ENCODE measurements around the gene CRYBG2. TPM values are rescaled to one million over a fixed set of nuclear protein-coding genes. Genes with fewer than 3 reads are reported as not detected.

The CRYBG2 gene
- total and polyA plus RNA-seq, 2 of the 8 experiments (the other 6 are each of a cell fraction or from before 2014, with no cell fraction given): 14.2 to 17.0 TPM

DNA sequence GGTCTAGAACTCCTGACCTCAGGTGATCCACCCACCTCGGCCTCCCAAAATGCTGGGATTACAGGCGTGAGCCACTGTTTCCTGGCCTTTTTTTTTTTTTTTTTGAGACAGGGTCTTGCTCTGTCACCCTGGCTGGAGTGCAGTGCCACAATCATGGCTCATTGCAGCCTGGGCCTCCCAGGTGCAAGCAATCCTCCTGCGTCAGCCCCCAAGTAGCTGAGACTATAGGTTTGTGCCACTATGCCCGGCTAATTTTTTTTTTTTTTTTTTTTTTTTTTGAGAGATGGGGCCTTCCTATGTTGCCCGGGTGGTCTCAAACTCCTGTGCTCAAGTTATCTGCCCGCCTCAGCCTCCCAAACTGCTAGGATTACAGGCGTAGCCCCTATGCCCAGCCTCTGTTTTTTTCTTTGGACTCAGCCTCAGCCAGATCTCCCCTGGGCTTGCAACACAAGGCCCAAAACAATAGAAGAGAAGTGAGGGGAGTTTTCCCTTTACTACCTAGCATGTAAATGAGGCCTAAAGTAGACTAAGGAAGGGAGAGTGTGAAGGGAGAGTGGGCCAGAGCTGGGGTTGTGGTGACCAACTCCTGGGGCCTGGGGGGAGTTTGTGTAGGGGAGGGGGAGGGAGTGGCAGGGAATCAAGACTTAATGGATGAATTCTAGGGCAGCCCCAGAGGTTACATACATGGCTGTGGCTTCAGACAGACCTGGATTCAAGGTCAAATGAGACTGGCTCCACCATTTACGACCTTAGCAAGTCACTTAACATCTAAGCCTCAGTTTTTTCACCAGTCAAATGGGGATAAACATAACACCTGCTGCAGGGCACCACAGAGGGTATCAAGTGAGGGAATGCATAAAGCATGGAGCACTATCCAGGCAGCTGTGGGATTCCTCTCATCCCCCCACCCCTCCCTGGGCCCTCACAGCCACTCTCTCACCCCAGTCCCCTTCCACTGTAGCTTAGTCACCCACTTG, 37.8 kb downstream of the CRYBG2 start:
- no peak for FAIRE-seq
- ChIA-PET CTCF (ENCODE audit: partially characterized antibody) (interaction anchor here (1.1 to 57.0 kb wide), 5 partner anchors 15 to 80 kb away, joined by 3 to 1530 read pairs (median 4); partner anchors contain the start of genes SH3BGRL3 and UBXN11), POLR2A (ENCODE audit: partially characterized antibody) (interaction anchor here (0.7 to 3.9 kb wide), 9 partner anchors 9 to 100 kb away, joined by 3 to 29 read pairs (median 9); partner anchors contain the start of genes LIN28A and UBXN11)
- Histone ChIP-seq H2BK20ac (ENCODE audit: low read length) (no peak overlapping the region), H2BK120ac (replicated peaks; ENCODE audit: low read depth, low read length) (no peak overlapping the region), H3K18ac (ENCODE audit: extremely low read depth, low read length) (no peak overlapping the region; the same call in 1 of the 2 replicates), H3K36me3 (ENCODE audit: control insufficient read depth in 2 of 4, insufficient read depth in 4 of 4, low read length in 3 of 4) (no peaks in the 10 kb centered on the region), H3K4me1 (replicated peaks in 1 of 4; ENCODE audit: control insufficient read depth in 3 of 4, insufficient read depth in 4 of 4, low read length in 3 of 4) (peaks cover 4 to 16% (median 8%) of the 10 kb centered on the region in 4 experiments), H2AFZ (ENCODE audit: low read length) (no peak overlapping the region), H3K4ac (replicated peaks; ENCODE audit: insufficient read length, low read depth, low read length) (no peak overlapping the region), H4K20me1 (replicated peaks in 1 of 2; ENCODE audit: control insufficient read depth in 1 of 2, insufficient read depth in 2 of 2, low read length in 2 of 2) (no peaks in the 10 kb centered on the region), H3K4me2 (ENCODE audit: insufficient read depth in 1 of 2, low read depth in 2 of 2, low read length in 2 of 2) (no peak overlapping the region), H3K9me3 (ENCODE audit: insufficient read depth in 2 of 2, low read depth in 1 of 2, low read length in 1 of 2) (no peaks in the 10 kb centered on the region), H2BK5ac (ENCODE audit: low read depth, low read length) (no peak overlapping the region), H2BK12ac (ENCODE audit: low read depth, low read length) (no peak overlapping the region), H4K8ac (ENCODE audit: extremely low read depth, insufficient read depth, low read length) (no peak overlapping the region), H2AK5ac (ENCODE audit: low read depth, low read length) (no peak overlapping the region), H3K79me1 (ENCODE audit: low read depth, low read length) (no peaks in the 10 kb centered on the region), H3K23me2 (ENCODE audit: low read depth, low read length) (no peaks in the 10 kb centered on the region), H3K14ac (ENCODE audit: insufficient read length) (no peak overlapping the region), H3K79me2 (ENCODE audit: control insufficient read depth in 1 of 2, insufficient read depth in 2 of 2, low read length in 2 of 2) (no peaks in the 10 kb centered on the region), H3K9ac (replicated peaks in 1 of 4; ENCODE audit: extremely low read depth in 1 of 4, low read depth in 3 of 4, low read length in 3 of 4) (no peak overlapping the region), H4K91ac (replicated peaks; ENCODE audit: insufficient read length, low read length) (no peak overlapping the region), H3K56ac (replicated peaks; ENCODE audit: insufficient read length, low read depth, low read length) (no peak overlapping the region), H3K4me3 (ENCODE audit: extremely low read depth in 1 of 4, insufficient read depth in 2 of 4, low read depth in 3 of 4, low read length in 4 of 4) (no peak overlapping the region), H3K27ac (ENCODE audit: low read depth, low read length) (no peak overlapping the region), H2BK15ac (ENCODE audit: low read length) (no peak overlapping the region), H4K5ac (ENCODE audit: insufficient read length, low read depth, low read length) (no peak overlapping the region), H3K27me3 (replicated peaks in 1 of 4; ENCODE audit: control insufficient read depth in 3 of 4, extremely low read depth in 1 of 4, insufficient read depth in 3 of 4, low read length in 3 of 4) (no peaks in the 10 kb centered on the region), H3K23ac (ENCODE audit: insufficient read length) (no peak overlapping the region)
- no peak for DNase-seq (ENCODE audit: low read depth in 1 of 2, low spot score in 2 of 2)
- TF ChIP-seq EZH2 (IDR thresholded peaks at IDR 0.05; ENCODE audit: low read depth, low read length, severe bottlenecking) (no peak), PHF8 (conservative IDR thresholded peaks at IDR 0.05; ENCODE audit: low read depth, low read length) (no peak), KDM5A (IDR thresholded peaks at IDR 0.05; ENCODE audit: low read length) (no peak), KDM1A (IDR thresholded peaks at IDR 0.05; ENCODE audit: borderline replicate concordance, low read length) (peak; percentile 76), YY1 (IDR thresholded peaks at IDR 0.05; ENCODE audit: low read depth, low read length) (no peak), CEBPB (IDR thresholded peaks at IDR 0.05; ENCODE audit: low read depth, low read length) (peak; percentile 4; the same call in 1 of the 2 replicates), BCL11A (IDR thresholded peaks at IDR 0.05; ENCODE audit: low read depth in 2 of 2, low read length in 2 of 2) (no peak)
- TF ChIP-seq, protein P1, sequence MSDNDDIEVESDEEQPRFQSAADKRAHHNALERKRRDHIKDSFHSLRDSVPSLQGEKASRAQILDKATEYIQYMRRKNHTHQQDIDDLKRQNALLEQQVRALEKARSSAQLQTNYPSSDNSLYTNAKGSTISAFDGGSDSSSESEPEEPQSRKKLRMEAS (IDR thresholded peaks at IDR 0.05): no peak
- 97% methylated on average over 6 of the region's 8 CpGs; no CpG with 5 or more reads in 1 of the 2 experiments for WGBS, 2 experiments (ENCODE audit: extremely low coverage in 1 of 2, insufficient coverage in 1 of 2, insufficient read length in 1 of 2, insufficient replicate concordance in 2 of 2, low coverage in 1 of 2, low lambda C conversion rate in 2 of 2, missing lambda C conversion rate in 1 of 2)
